ENCODE data around the gene CYP1B1. TPM values are rescaled to one million over a fixed set of nuclear protein-coding genes. Genes with fewer than 3 reads are reported as not detected.
A peak's percentile ranks its signal among the peaks of the same experiment; 100 is the strongest.

The CYP1B1 gene
- total RNA-seq, 6 experiments from 2014 or later: 3.8 to 7.1 (median 6.4) TPM

GRCh38 chr2:38108907-38109731 lies 33.2 kb upstream of the CYP1B1 start:
- Histone ChIP-seq H3K27ac (peak overlapping the region; percentile 71 to 87 (median 80)), H3K4me3 (peak overlapping the region; percentile 9 to 41 (median 25)), H3K4me1 (peaks cover 0 to 39% (median 6%) of the 10 kb centered on the region in 4 donors), H3K27me3 (no peaks in the 10 kb centered on the region), H3K36me3 (no peaks in the 10 kb centered on the region), H3K9me3 (no peaks in the 10 kb centered on the region)
- WGBS (ENCODE audit: insufficient coverage, low coverage, low lambda C conversion rate, missing lambda C conversion rate): 35% methylated on average over 9 of the region's 11 CpGs
- ATAC-seq (peak; percentile 41 to 63 (median 52)), DNase-seq (no peak)
- TF ChIP-seq POLR2A (IDR thresholded peaks at IDR 0.05) (no peak), CTCF (IDR thresholded peaks at IDR 0.05) (no peak)
- intact Hi-C loops (cut with DNase I): no loop called here

GRCh38 chr2:38107738-38108410 lies 31.9 kb upstream of the CYP1B1 start:
- no peak overlapping the region for H3K4me3 ChIP-seq
- ATAC-seq: no peak
- H3K9me3 ChIP-seq: no peaks in the 10 kb centered on the region
- H3K27me3 ChIP-seq: no peaks in the 10 kb centered on the region
- no peak for DNase-seq
- TF ChIP-seq POLR2A (IDR thresholded peaks at IDR 0.05) (no peak), CTCF (IDR thresholded peaks at IDR 0.05) (no peak)
- 96% methylated on average over 13 of the region's 17 CpGs for WGBS (ENCODE audit: insufficient coverage, low coverage, low lambda C conversion rate, missing lambda C conversion rate)
- peaks cover 0 to 26% (median 4%) of the 10 kb centered on the region in 4 donors for H3K4me1 ChIP-seq
- H3K36me3 ChIP-seq: no peaks in the 10 kb centered on the region
- H3K27ac ChIP-seq: no peak overlapping the region
- intact Hi-C loops (cut with DNase I): no loop called here

GRCh38 chr2:38106405-38107094 lies 30.6 kb upstream of the CYP1B1 start:
- WGBS (ENCODE audit: insufficient coverage, low coverage, low lambda C conversion rate, missing lambda C conversion rate): 50% methylated on average over 5 of the region's 7 CpGs
- Histone ChIP-seq H3K4me1 (peaks cover 0 to 25% (median 4%) of the 10 kb centered on the region in 4 donors), H3K36me3 (no peaks in the 10 kb centered on the region), H3K9me3 (no peaks in the 10 kb centered on the region), H3K27me3 (no peaks in the 10 kb centered on the region), H3K27ac (peak overlapping the region in 1 of 3 donors; percentile 1), H3K4me3 (no peak overlapping the region)
- ATAC-seq (peak in 2 of 4 donors; percentile 39 to 64), DNase-seq (no peak)
- intact Hi-C loops (cut with DNase I): no loop called here
- TF ChIP-seq CTCF (IDR thresholded peaks at IDR 0.05): no peak
- no peak for TF ChIP-seq POLR2A (IDR thresholded peaks at IDR 0.05)

GRCh38 chr2:38105922-38106321 lies 30.0 kb upstream of the CYP1B1 start:
- ATAC-seq: no peak
- WGBS (ENCODE audit: insufficient coverage, low coverage, low lambda C conversion rate, missing lambda C conversion rate): 78% methylated on average over 4 of the region's 7 CpGs
- TF ChIP-seq CTCF (IDR thresholded peaks at IDR 0.05): no peak
- no peak for TF ChIP-seq POLR2A (IDR thresholded peaks at IDR 0.05)
- H3K9me3 ChIP-seq: no peaks in the 10 kb centered on the region
- peaks cover 0 to 25% (median 4%) of the 10 kb centered on the region in 4 donors for H3K4me1 ChIP-seq
- H3K4me3 ChIP-seq: no peak overlapping the region
- intact Hi-C loops (cut with DNase I): no loop called here
- no peaks in the 10 kb centered on the region for H3K36me3 ChIP-seq
- no peaks in the 10 kb centered on the region for H3K27me3 ChIP-seq
- H3K27ac ChIP-seq: peak overlapping the region in 1 of 3 donors; percentile 1
- no peak for DNase-seq
